Mesothelial cell of epicardium (in vitro differentiated cells): ENCODE results near the gene SURF2. TPM values are rescaled to one million over a fixed set of nuclear protein-coding genes. Genes with fewer than 3 reads are reported as not detected.

Source experiments
- DNase-seq, 2 experiments: peaks; one replicate each; pipeline ENCODE4 v3.0.0; 2021; ENCODE audit warnings: low spot score in 2 of 2; ENCODE audit not compliant: unreplicated experiment in 2 of 2
- H3K27ac Mint-ChIP-seq: 2 replicates; pipeline ENCODE4 v1.8.0; 2021; ENCODE audit warnings: mixed read lengths
- H3K27me3 Mint-ChIP-seq: 2 replicates; pipeline ENCODE4 v1.8.0; 2021; ENCODE audit warnings: low read depth, mixed read lengths
- H3K36me3 Mint-ChIP-seq: 2 replicates; pipeline ENCODE4 v1.8.0; 2021; ENCODE audit warnings: mixed read lengths
- H3K4me1 Mint-ChIP-seq: 2 replicates; pipeline ENCODE4 v1.8.0; 2021; ENCODE audit warnings: mixed read lengths
- H3K4me3 Mint-ChIP-seq: 2 replicates; pipeline ENCODE4 v1.8.0; 2021; ENCODE audit warnings: mild to moderate bottlenecking, moderate library complexity, mixed read lengths
- H3K9me3 Mint-ChIP-seq: 2 replicates; pipeline ENCODE4 v1.8.0; 2021; ENCODE audit warnings: mixed read lengths
- total RNA-seq: library from RNA; stranded (reverse); gene quantifications from 3 replicates; pipeline ENCODE4 v1.2.1, GENCODE V29; 2021
- TF ChIP-seq, protein P1 (sequence below): fragments of 200-600 bp; sonication (generic); IDR thresholded peaks from one replicate; pipeline ENCODE4 v1.5.0; 2021; ENCODE audit warnings: antibody characterized with exemption; ENCODE audit not compliant: unreplicated experiment

SURF2 gene
- total RNA-seq, 1 donor from 2014 or later: 12.1 TPM

- TF ChIP-seq, protein P1, sequence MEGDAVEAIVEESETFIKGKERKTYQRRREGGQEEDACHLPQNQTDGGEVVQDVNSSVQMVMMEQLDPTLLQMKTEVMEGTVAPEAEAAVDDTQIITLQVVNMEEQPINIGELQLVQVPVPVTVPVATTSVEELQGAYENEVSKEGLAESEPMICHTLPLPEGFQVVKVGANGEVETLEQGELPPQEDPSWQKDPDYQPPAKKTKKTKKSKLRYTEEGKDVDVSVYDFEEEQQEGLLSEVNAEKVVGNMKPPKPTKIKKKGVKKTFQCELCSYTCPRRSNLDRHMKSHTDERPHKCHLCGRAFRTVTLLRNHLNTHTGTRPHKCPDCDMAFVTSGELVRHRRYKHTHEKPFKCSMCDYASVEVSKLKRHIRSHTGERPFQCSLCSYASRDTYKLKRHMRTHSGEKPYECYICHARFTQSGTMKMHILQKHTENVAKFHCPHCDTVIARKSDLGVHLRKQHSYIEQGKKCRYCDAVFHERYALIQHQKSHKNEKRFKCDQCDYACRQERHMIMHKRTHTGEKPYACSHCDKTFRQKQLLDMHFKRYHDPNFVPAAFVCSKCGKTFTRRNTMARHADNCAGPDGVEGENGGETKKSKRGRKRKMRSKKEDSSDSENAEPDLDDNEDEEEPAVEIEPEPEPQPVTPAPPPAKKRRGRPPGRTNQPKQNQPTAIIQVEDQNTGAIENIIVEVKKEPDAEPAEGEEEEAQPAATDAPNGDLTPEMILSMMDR: peak; percentile 43
- Mint-ChIP-seq H3K27me3 (peaks cover 3% of the 10 kb centered on the region), H3K36me3 (peaks cover 18% of the 10 kb centered on the region), H3K9me3 (no peaks in the 10 kb centered on the region), H3K4me1 (no peaks in the 10 kb centered on the region), H3K27ac (no peak overlapping the region), H3K4me3 (no peak overlapping the region)
- DNase-seq: no peak
Measured at GRCh38 chr9:133403766-133404453, 47.6 kb downstream of the SURF2 start.

- H3K4me3 Mint-ChIP-seq: no peak overlapping the region
- no peak overlapping the region for H3K27ac Mint-ChIP-seq
- no peaks in the 10 kb centered on the region for H3K9me3 Mint-ChIP-seq
- H3K27me3 Mint-ChIP-seq: no peaks in the 10 kb centered on the region
- TF ChIP-seq, protein P1: no peak
- no peaks in the 10 kb centered on the region for H3K4me1 Mint-ChIP-seq
- no peak for DNase-seq
- peaks cover 22% of the 10 kb centered on the region for H3K36me3 Mint-ChIP-seq
Measured at GRCh38 chr9:133404454-133405002, 48.2 kb downstream of the SURF2 start.

- Mint-ChIP-seq H3K27me3 (no peaks in the 10 kb centered on the region), H3K9me3 (no peaks in the 10 kb centered on the region), H3K27ac (no peak overlapping the region), H3K4me3 (no peak overlapping the region), H3K36me3 (peaks cover 31% of the 10 kb centered on the region), H3K4me1 (no peaks in the 10 kb centered on the region)
- DNase-seq: no peak
- TF ChIP-seq, protein P1: no peak
Measured at GRCh38 chr9:133405508-133406438, 49.4 kb downstream of the SURF2 start.

- TF ChIP-seq, protein P1: peak; percentile 76
- H3K4me1 Mint-ChIP-seq: no peaks in the 10 kb centered on the region
- no peak overlapping the region for H3K27ac Mint-ChIP-seq
- H3K27me3 Mint-ChIP-seq: no peaks in the 10 kb centered on the region
- peak; percentile 56 to 82 for DNase-seq
- no peak overlapping the region for H3K4me3 Mint-ChIP-seq
- no peaks in the 10 kb centered on the region for H3K9me3 Mint-ChIP-seq
- peaks cover 34% of the 10 kb centered on the region for H3K36me3 Mint-ChIP-seq
Measured at GRCh38 chr9:133406480-133407307, 50.3 kb downstream of the SURF2 start.

DNA sequence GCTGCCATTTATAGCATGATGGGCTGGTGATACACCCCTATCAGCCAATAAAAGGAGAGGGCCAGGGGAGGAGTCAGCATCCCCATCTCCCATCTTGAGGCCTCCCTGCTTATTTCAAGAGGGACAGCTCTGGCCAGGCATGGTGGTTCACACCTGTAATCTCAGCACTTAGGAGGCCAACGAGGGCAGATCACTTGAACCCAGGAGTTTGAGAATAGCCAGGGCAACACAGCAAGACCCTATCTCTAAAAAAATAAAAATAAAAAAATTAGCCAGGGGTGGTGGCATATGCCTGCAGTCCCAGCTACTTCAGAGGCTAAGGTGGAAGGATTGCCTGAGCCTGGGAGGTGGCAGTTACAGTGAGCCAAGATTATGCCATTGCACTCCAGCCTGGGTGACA lies 51.7 kb downstream of the SURF2 start:
- H3K36me3 Mint-ChIP-seq: peaks cover 45% of the 10 kb centered on the region
- no peak for DNase-seq
- H3K27ac Mint-ChIP-seq: no peak overlapping the region
- no peak overlapping the region for H3K4me3 Mint-ChIP-seq
- H3K27me3 Mint-ChIP-seq: no peaks in the 10 kb centered on the region
- H3K9me3 Mint-ChIP-seq: no peaks in the 10 kb centered on the region
- no peaks in the 10 kb centered on the region for H3K4me1 Mint-ChIP-seq
- TF ChIP-seq, protein P1: no peak
